ENCODE results near the gene VPS8.

VPS8 gene

DNA sequence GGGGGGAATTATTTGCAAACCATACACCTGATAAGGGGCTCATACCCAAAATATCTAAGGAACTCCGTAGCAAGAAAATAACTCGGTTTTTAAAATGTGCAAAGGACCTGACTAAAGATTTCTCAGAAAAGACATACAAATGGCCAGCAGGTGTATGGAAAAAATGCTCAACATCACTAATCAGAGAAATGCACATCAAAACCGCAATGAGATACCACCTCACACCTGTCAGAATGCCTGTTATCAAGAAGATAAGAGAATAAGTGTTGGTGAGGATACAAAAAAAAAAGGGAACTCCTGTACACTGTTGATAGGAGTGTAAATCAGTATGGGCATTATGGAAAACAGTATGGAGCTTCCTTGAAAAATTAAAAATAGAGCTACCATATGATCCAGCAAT lies 251.5 kb downstream of the VPS8 start:
- DNase-seq = no peak

DNA sequence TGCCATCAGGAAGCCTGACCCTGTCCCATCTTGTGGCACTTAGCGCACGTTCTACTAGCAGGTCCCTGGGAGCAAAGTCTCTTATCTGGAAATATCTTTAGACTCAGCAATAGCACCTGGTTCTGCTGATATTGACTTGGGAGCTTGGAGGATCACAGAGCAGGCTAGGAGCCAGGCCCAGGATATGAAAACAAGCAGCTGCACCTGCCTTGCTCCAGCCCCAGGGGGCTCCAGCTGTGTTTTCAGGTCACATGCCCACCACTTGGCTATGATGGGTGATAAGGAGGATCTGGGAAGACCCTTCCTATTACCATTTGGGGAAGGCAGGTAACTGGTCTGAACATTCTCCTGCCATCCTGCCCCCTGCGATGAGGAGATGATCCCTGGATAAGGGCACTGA lies 253.1 kb downstream of the VPS8 start:
- DNase-seq = no peak

DNA sequence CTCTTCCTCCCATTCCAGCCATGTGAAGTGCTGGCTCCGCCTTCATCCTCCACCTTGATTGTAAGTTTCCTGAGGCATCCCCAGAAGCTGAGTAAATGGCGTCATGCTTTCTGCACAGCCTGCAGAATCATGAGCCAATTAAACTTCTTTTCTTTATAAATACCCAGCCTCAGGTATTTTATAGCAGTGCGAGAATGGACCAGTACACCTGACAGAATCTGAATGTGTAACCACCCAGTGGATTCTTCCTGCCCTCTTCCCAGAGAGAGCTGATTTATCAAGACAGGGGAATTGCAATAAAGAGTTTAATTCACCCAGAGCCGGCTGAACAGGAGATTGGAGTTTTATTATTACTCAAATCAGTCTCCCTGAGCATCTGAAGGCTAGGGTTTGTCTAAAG lies 254.3 kb downstream of the VPS8 start:
- no peak for DNase-seq

DNA sequence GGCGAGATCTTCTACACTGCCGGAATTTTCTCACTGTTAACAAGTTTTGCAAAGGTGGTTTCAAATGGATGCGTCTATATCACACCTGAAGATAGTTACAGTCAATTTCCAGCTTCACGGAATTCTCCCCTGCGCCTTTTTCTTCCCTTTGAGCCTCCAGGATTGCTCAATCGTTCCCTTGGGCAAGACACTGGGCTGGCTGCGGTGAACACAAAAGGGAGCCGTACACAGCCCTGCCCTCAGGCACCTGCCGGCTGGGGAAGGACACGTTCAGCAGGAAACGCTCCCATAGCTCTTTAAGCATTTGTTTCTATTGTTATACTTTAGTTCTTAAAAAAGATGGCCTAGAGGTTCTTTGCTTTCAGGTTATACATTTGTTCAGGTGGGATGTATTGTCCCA lies 255.2 kb downstream of the VPS8 start:
- no peak for DNase-seq

DNA sequence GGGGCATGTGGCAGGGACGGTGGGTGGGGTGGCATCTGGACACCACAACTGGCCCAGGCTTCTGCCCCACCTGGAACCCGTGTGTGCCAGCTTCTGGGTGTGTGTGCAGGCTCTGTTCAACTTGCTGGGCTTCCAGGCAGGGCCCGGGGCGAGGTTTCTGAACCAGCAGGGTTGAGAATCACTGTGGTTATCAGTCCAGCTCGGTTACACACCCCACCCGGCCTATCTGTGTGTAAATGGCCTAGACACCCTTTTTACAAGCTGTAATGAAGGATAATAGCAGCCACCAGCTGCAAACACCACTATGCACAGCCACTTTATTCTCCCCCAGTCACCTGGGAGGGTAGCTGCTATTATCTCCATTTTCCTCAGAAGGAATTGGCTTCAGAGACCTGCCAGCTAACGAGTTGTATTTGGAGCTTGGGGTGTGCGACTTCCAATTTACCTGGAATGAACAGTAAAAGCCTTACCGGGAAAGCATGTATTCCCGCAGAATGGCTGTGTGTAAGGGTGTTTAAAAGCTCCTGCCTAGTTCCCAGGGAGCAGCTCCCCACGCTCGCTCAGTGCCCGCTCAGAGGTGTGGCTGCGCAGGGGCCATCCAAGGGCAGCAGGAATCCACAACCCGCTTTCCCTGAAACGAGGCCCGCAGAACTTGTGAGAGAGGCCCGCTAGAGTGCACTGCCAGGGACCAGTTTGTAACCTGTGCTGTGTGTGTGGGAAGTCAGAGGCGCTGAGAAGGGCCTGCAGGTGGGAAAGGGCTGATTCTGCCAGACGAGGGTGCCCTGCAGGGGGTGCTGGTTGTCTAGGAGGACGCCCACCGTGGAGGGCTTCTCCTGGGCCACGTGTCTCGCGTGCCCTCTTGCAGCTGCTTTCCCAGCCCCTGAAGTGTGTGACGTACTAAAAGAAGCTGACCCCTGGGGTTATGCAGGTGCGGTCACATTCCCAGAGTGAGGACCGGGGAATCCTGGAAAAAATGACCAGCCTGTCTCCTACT lies 257.4 kb downstream of the VPS8 start:
- DNase-seq = no peak

DNA sequence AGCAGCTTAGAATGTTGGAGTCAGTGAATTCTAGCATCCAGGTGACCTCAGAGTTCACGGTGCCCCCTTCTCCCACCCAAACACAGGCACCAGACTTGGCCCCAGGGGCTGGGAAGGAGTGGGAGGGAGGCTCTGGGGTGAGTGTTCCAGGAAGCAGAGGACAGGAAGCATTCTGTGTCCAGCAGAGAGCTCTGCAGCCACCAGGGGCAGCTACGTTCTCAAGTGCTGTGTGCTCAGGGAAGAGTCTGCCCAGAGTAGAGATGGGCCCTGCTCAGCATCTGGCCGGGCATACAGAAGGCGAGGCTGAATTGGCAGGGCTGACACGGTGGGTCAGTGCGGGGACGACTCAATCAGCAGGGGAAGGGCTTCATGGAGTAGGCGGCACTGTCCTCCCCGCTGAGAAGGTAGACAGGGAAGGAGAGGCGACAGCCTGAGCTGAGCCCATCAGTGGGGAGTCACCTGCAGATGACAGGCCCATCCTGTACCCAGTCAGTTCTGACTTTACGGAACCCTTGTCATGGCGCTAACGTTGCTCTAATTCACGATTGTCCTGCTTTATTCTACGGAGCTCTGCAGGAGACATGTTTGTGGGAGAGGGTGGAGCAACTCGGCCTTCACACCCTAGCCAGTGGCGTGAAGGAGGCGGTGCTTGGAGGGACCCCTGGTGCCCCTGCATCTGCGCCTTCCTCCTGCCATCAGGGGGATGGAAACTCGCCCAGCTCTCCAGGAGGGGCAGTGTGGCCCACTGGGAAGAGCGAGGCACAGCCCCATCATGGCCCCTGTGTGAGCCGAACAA lies 258.7 kb downstream of the VPS8 start:
- no peak for DNase-seq

DNA sequence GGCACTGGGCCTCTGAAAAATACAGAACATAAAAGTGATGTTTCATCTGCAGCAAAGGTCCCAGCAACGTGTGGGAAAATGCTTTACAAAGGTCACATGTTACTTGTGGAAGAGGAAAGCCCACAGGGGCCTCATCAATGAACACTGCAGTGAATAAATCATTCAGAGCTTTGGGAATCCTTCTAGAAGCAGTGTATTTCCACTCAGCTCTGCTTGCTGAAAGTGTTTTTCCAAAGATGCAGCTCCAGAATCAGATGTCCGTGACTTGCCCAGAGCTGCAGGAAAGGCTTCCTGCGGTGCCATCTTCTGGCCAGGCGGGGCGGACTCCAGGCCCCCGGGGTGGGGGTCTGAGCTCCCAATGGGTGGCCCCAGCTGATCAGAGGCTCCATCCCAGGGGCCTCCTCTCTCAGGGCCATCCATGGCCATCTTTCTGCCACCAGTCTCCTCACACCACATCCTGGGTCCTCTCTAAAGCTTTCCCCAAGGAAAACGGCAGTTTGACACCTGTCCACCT lies 259.4 kb downstream of the VPS8 start:
- no peak for DNase-seq

DNA sequence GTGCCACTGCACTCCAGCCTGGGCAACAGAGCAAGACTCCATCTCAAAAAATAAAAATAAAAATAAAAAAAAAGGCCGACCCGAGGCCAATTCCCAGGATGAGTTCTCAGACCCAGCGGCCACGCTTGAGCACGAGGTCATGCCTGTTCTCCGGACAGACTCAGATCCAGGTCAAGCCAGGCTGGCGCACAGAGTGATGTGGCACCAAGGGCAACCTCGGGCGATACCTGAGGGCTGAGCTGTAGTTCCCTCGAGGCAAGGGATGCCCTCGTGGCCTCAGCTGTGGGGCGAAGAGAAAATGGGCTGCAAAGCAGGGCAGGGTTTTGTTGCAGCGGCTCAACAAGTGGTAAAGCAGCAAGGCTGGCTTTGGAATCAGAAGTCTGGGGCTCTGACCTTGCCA lies 263.6 kb downstream of the VPS8 start:
- DNase-seq = no peak

DNA sequence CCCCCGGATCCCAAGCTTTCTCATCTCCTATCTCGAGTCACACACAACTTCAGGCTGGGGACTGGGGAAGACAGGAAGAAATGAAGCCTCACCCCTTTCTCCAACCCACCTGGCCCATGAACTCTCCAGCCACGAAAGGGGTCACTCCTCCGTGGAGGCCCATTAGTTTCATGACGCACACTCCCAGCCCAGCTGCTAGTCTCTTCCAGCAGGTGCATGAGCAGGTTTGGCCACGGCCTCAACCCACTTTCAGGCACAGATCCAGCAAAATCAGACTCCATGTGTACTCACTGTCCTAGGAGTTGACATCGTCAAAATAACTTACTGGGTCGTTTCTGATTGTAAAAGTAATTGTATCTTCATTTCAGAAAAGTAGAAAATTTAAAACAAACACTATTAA lies 264.3 kb downstream of the VPS8 start:
- DNase-seq = no peak

DNA sequence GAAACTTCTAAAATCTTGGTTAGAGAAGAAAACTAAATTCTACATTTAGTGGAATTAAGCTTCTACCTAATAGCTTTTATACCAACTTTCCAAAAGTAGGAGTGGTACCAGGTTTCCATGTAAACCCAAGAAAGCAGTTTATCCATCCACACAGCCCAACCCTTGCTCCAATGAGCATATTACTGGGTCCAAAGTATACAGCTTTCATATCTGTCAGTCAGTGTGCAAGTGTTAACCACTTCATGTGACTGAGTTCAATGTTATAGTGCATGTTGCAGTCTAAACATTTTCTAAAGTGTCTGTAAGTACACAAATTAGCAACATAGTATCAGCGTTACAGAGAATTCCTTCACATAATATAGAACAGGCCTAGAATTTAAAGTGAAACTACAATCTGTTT lies 267.7 kb downstream of the VPS8 start:
- no peak for DNase-seq

DNA sequence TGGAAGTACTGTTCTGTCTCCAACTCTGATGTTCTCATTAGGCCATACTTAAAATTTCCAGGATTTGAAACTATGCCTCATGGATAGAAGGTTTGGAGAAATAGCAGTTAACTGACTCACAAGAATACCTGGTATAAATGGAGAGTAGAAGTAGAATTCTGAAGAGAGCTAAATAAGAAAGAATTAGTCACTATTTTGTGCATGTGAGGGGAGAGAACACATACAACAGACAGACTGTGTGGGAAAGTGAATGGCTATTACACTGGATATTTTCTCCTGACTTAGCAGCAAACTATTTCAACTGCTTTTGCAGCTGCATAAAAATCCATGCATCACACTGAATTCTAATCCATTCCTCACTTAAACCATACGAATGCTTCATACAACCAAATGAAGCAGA lies 269.6 kb downstream of the VPS8 start:
- no peak for DNase-seq

DNA sequence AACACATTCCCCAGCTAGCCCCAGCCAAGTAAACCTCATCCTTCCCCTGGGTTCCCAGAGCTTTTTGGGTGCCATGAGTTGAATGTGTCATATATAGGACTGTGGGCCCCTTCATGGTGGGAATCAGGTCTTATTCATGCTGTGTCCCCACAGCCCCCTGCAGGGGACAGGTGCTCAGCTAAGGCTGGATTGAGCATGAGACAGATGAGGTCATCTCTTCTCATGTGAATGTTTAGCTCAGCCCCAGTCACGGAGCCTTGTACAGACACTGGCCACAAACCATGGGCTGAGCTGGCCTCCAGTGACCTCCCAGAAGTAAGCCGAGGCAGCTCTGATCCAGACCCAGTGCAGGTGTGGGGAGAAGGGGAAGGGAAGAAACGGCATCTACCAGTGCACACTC lies 270.2 kb downstream of the VPS8 start:
- DNase-seq = no peak

DNA sequence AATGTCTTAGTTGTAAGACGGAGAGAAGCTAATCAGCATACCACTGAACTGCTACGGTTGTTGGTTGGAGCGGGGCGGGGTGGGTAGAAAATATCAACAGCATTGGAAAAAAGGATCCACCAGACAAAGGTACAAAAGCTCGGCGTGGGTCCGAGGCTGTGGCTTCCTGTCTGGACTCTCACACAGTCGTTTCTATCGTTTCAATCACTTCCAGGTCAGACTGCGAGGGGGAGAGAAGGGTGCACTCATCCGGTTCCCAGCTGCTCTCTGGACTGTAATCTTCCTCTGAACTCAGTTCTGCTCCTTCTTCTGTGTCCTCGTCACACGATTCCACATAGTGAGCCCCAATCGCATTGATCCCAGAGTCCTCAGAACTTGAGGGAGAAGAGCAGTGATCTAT lies 270.9 kb downstream of the VPS8 start:
- no peak for DNase-seq

DNA sequence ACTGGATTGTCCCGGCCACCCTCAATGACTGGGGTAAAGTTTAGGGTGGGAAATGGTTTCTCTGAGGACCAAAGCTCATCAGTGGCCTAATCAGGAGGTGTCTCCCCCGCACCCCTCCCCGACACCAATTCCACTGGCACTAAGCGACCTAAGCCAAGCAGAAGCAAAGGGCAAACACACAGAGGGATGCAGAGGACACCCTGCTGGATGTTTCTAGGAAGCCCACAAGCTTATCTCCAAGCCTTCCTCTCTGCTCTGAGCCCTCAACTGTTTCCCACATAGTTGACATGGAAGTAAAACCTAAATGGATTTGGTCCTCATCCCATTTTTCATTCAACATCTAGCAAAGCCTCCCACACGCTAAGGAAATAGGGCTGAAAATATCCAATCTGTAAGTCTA lies 272.4 kb downstream of the VPS8 start:
- no peak for DNase-seq

DNA sequence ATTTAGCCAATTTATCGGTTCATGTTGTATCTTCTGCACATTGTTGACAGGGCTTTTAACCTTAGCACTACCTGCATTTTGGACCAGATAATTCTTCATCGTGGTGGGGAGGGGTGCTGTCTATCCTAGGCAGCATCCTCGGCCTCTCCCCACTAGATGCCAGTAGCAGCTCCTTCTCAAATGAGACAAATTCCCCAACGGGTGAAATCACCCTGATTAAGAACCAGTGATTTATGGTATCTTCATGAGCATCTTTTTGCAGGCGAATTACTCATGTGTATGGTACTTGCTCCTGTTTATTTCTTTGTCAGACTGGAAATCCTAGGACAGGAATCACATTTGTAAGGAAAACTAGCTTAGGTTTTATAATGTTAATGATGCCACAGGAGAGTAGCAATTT lies 272.9 kb downstream of the VPS8 start:
- no peak for DNase-seq

DNA sequence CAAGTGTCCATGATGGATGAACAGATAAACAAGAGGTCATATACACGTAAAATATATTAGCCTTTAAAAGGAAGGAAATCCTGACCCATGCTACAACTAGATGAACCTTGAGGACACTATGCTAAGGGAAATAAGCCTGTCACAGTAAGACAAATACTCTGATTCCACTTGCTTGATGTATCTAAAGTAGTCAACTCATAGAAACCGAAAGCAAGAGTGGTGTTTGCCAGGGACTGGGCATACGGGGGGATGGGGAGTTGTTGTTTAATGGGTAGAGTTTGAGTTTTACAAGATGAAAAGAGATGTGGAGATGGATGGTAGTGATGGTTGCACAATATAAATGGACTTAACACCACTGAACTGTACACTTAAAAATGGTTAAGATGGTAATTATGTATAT lies 275.5 kb downstream of the VPS8 start:
- DNase-seq = no peak

DNA sequence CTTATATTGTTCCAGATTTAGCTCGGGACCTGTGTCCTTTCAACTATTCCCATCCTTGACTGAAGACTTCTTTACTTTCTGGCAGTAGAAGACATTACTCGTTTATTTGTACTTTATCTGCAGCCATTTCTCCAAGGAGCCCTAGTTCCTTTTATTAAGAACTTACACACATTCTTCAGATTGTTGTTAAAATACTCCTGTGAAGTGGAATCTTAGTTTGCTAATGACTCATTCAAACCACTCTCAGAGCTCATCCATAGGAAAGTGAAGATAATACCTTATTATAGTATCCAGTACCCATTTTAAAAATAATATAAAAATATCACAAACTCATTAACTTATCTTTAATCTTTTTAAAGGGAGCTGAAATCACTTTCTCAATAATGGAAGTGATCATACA lies 277.4 kb downstream of the VPS8 start:
- no peak for DNase-seq

DNA sequence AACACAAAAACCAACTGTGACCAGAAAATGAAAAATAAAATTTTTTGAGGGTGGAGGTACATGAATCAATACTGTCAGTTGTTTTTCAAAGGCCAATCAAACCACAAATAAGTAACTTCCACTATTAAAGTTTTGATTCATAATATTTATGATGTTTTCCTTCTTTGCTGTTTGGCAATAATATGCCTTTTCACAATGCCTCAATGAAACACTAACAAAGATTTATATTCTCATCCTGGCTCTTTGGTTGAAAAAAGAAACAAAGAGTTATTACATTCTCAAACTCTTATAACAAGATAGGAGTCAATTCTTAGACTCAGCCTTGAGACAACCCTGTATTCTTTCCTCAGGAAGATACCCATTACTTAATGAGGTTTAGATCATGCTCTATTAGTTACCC lies 277.8 kb downstream of the VPS8 start:
- no peak for DNase-seq

DNA sequence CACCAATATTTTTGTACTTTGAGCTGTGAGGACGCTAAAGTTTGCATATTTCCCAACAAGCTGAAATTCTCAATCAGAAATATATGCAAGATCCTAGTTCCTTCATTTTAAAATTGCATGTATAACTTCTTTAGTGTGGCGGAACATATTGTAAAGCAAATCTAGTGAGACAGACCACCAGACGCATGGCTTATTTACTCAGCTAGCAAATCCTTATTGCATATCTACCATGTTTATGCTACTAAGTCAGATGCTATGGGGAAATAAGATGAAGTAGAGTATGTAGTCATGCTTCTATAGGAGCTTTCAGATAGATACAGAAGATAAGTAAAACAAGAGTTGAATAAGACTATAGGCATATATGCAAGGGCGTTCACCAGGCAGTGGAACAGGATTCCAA lies 278.8 kb downstream of the VPS8 start:
- no peak for DNase-seq

DNA sequence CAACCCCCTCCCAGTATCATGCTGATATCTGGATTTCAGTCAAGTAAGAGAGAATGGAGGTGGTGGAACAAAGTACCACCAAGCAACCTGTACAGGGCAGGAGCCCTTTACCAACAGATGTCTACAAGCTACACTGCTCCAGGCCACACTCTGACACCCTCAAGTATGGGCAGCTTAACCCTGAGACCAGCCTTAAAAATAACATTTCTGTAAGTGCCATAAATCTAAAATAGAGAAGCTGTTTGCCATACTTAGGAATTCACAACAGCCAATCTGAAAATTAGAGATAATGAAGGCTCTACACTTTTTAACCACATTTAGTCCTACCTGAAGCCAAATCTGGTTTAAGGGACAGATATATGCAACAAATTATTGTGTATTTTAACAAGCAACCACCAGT lies 281.1 kb downstream of the VPS8 start:
- no peak for DNase-seq

DNA sequence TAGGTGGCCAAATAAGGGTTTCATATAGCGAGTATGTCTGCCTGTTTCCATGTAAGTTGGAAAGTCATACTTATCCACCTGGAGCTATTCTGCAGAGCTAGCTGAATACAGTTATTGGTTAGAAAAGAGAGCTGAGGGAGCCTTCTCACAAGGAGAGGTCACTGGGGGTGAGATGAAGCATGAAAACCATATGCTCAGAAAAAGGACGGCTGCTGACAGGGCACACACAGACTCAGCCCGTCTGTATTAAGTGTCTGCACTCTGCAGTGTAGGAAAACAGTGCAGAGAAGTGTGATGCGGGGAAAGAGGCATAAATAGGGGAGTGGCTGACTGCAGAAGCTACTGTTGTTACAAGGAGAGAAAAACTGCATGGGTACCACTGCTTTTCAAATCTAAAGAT lies 282.7 kb downstream of the VPS8 start:
- no peak for DNase-seq
